ENCODE measurements around the gene TMPRSS5.

The TMPRSS5 gene

GRCh38 chr11:113664981-113665710 is 41.0 kb downstream of the TMPRSS5 start:
- no peak for DNase-seq

GRCh38 chr11:113664069-113664980 is 41.8 kb downstream of the TMPRSS5 start:
- DNase-seq, result no peak

GRCh38 chr11:113663567-113663966 is 42.5 kb downstream of the TMPRSS5 start:
- DNase-seq, result no peak

GRCh38 chr11:113655771-113656170 is 50.3 kb downstream of the TMPRSS5 start:
- DNase-seq, result no peak

GRCh38 chr11:113651023-113651422 is 55.1 kb downstream of the TMPRSS5 start:
- DNase-seq, result no peak

- no peak for DNase-seq
Measured at GRCh38 chr11:113649311-113649710, 56.8 kb downstream of the TMPRSS5 start.

GRCh38 chr11:113647856-113648255 is 58.3 kb downstream of the TMPRSS5 start:
- no peak for DNase-seq

GRCh38 chr11:113647108-113647507 is 59.0 kb downstream of the TMPRSS5 start:
- DNase-seq, result no peak

GRCh38 chr11:113645593-113646349 is 60.3 kb downstream of the TMPRSS5 start:
- no peak for DNase-seq

- no peak for DNase-seq
Measured at GRCh38 chr11:113644605-113645004, 61.5 kb downstream of the TMPRSS5 start.

- no peak for DNase-seq
Measured at GRCh38 chr11:113643701-113644100, 62.4 kb downstream of the TMPRSS5 start.

GRCh38 chr11:113643006-113643585 is 63.0 kb downstream of the TMPRSS5 start:
- DNase-seq, result no peak

GRCh38 chr11:113642090-113642489 is 64.0 kb downstream of the TMPRSS5 start:
- DNase-seq, result no peak

- no peak for DNase-seq
Measured at GRCh38 chr11:113638376-113638775, 67.7 kb downstream of the TMPRSS5 start.

GRCh38 chr11:113637636-113638035 is 68.5 kb downstream of the TMPRSS5 start:
- no peak for DNase-seq
